GM19395 (cell line): ENCODE measurements around the gene PANX1.

ENCODE experiments used
- ATAC-seq: cut with Tn5 transposase; IDR thresholded peaks from one replicate; pipeline ENCODE4 v1.9.1; 2021; ENCODE audit warnings: mild to moderate bottlenecking, moderate library complexity; ENCODE audit not compliant: unreplicated experiment

The PANX1 gene

GRCh38 chr11:94128291-94128745, 323 bp upstream of the PANX1 start:
- ATAC-seq = peak; percentile 32

- no peak for ATAC-seq
Observed at GRCh38 chr11:94129512-94130297, 1.1 kb downstream of the PANX1 start.

GRCh38 chr11:94130298-94131046, 1.8 kb downstream of the PANX1 start:
- no peak for ATAC-seq

GRCh38 chr11:94131047-94131717, 2.5 kb downstream of the PANX1 start:
- ATAC-seq = no peak

GRCh38 chr11:94131718-94132115, 3.1 kb downstream of the PANX1 start:
- ATAC-seq = no peak

GRCh38 chr11:94132152-94132558, 3.5 kb downstream of the PANX1 start:
- ATAC-seq = no peak

GRCh38 chr11:94132823-94133408, 4.3 kb downstream of the PANX1 start:
- no peak for ATAC-seq

- ATAC-seq = no peak
Observed at GRCh38 chr11:94133752-94134151, 5.1 kb downstream of the PANX1 start.

- ATAC-seq = peak; percentile 53
Observed at GRCh38 chr11:94134651-94135512, 6.2 kb downstream of the PANX1 start.

- no peak for ATAC-seq
Observed at GRCh38 chr11:94139416-94139815, 10.8 kb downstream of the PANX1 start.

GRCh38 chr11:94140154-94140655, 11.6 kb downstream of the PANX1 start:
- no peak for ATAC-seq

- no peak for ATAC-seq
Observed at GRCh38 chr11:94141511-94142307, 13.1 kb downstream of the PANX1 start.

GRCh38 chr11:94142308-94143281, 14.0 kb downstream of the PANX1 start:
- ATAC-seq = no peak

- ATAC-seq = no peak
Observed at GRCh38 chr11:94144216-94144615, 15.6 kb downstream of the PANX1 start.

GRCh38 chr11:94144664-94145063, 16.0 kb downstream of the PANX1 start:
- no peak for ATAC-seq

- no peak for ATAC-seq
Observed at GRCh38 chr11:94145431-94145830, 16.8 kb downstream of the PANX1 start.

GRCh38 chr11:94145916-94146315, 17.3 kb downstream of the PANX1 start:
- ATAC-seq = no peak

GRCh38 chr11:94147433-94147845, 18.8 kb downstream of the PANX1 start:
- no peak for ATAC-seq
